ENCODE data around the gene DNAH6.

DNA sequence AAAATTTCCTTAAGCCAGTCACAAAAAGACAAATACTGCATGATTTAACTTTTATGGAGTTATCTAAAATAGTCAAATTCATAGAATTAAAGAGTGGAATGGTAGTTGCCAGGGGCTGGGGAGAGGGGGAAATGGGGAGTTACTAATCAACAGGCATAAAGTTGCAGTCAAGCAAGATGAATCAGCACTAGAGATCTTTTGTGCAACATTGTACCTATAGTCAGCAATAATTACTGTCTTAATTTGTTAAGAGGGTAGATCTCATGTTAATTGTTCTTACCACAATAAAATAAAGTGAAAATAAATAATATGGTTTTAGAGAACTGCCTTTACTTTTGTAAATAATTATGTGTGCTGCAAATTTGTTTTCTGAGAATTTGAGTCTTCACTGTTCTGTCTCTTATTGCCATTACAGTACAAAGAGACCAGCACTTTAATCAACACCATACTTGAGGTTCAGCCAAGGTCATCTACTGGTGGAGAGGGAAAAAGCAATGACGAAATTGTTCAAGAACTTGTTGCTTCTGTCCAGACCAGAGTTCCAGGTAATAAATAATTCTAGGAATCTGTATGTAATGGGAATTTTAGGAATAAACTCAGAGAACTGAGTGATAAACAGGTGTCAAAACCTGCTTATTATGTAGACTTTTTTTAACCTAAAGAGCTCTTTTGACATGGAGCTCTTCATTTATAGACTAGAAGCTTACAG lies 289.1 kb downstream of the DNAH6 start:
- TF ChIP-seq EZH2 (IDR thresholded peaks at IDR 0.05; ENCODE audit: insufficient read depth, poor library complexity, severe bottlenecking) (no peak), EZH2phosphoT487 (IDR thresholded peaks at IDR 0.05; ENCODE audit: insufficient read depth, low read depth) (no peak)

All from GM23248 (cell line).